NCI-H2171 treated with DMSO at 0.1 percent for 48 hours (cell line): ENCODE results near the gene DPY19L3.
A peak's percentile ranks its signal among the peaks of the same experiment; 100 is the strongest.
"Not testable (repeated sequence)": the region's sequence is repeated elsewhere in the genome, so short reads cannot be mapped to it uniquely, and the experiment has no call there.

Experiments
- DNase-seq: peaks from one replicate; lab custom pipeline; 2025; lab: John Stamatoyannopoulos, UW

Gene DPY19L3

DNA sequence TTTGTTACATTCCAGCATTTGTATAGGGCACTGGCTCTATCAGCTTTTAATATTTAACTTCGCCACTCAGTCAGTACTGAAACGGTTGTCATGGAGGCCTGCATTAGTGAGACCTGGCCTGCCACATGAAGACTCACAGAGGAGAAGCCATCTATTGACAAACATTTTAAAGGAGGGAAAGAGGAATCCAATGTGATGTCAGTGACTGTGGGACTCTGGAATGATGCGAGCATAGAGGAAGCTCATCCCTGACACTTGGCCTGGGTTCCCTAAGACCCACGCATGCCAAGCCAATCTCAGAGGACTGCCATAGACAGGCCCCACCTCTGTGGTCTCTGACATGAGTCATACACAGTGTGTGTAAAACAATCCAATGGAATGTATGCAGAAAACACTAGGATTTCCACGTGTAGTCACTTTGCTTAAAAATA, 7.9 kb upstream of the DPY19L3 start:
- DNase-seq = no peak

DNA sequence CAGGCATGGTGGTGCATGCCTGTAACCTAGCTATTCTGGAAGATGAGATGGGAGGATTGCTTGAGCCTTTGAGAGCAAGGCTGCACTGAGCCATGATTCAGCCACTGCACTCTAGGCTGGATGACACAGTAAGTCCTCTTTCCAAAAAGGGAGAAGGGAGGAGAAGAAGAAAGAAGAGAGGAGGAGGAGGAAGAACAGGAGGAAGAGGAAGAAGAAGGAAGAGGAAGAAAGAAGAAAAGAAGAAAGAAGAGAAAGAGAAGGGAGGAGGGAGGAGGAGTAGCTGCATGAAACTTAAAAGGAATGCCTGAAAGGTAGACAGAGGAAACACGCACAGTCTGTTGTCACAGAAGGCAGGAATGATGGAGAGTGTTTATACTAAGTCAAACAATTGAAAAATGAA, 3.6 kb upstream of the DPY19L3 start:
- no peak for DNase-seq

DNA sequence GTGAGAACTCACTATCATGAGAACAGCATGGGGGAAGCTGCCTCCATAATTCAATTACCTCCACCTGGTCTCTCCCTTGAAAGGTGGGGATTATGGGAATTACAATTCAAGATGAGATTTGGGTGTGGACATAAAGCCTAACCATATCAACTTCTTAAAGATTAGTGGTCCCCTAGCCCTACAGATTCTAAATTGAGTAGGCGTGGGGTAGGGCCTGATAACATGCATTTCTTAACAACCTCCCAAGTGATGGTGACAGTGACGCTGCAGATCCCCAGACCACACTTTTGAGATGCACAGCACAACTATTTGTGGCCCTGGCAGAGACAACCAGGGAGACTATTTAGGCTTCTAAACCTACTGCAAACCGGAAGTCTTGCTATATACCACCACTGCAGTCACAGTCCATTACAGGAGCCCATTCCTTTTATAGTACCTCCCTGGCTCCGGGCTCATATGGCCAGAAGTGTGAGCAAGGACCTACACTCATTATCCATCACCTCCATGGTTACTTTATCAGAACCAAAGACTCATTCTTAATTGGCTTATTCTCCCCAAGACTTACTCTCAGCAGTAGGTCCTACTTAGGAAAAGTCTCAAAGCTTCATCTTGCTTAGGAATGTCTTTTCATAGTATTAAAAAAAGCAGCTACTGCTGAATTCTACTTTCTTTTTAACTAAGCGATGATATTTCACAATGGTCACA, 2.1 kb upstream of the DPY19L3 start:
- no peak for DNase-seq

DNA sequence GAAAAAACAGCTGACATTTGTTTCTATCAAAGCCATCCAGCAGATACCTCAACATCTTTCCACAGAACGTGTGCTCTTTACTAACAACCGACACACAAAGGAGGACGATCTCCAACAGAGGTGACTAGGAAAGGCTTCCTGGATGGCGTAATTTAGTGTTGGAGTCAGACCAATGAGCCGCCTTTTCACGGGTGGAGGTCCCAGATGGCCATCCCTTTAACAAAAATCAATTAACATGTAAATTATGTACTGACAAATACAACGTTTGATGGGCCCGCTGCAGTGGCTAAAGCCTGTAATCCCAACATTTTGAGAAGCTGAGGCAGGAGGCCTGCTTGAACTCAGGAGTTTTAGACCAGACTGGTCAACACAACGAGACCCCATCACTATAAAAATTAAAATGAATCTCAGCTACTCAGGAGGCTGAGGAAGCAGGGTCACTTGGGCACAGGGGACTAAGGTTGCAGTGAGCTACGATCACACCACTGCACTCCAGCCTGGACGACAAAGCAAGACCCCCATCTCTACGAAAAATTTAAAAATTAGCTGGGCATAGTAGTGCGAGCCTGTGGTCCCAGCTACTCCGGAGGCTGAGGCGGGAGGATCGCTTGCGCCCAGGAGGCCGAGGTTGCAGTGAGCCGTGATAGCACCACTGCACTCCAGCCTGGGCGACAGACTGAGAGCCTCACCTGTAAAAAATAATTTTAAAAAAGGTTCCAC, 1.2 kb upstream of the DPY19L3 start:
- no peak for DNase-seq

DNA sequence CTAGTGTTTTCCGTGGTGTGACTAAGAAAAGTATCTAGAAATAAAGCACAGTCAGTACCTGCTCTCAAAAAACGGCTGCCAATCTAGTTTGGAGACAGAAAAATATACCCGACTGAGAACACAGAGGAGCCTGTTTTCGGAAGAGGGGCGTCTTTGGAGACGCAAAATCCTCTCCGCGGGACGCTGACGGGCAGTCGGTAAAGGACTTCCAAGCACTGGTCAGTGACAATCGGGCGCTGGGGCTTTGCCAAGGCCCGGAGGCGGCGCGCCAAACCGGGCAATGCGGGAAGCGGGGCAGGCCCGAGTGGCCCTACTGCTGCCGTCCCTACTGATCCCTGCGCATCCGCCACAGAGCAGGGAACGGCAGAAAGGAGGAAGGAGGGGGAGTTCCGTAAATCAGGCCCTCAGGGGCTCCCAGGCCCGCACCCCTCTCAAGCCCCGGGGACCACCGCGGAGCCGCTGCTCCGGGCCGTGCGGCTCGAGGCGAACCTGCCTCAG, 588 bp upstream of the DPY19L3 start:
- DNase-seq = peak; percentile 58

DNA sequence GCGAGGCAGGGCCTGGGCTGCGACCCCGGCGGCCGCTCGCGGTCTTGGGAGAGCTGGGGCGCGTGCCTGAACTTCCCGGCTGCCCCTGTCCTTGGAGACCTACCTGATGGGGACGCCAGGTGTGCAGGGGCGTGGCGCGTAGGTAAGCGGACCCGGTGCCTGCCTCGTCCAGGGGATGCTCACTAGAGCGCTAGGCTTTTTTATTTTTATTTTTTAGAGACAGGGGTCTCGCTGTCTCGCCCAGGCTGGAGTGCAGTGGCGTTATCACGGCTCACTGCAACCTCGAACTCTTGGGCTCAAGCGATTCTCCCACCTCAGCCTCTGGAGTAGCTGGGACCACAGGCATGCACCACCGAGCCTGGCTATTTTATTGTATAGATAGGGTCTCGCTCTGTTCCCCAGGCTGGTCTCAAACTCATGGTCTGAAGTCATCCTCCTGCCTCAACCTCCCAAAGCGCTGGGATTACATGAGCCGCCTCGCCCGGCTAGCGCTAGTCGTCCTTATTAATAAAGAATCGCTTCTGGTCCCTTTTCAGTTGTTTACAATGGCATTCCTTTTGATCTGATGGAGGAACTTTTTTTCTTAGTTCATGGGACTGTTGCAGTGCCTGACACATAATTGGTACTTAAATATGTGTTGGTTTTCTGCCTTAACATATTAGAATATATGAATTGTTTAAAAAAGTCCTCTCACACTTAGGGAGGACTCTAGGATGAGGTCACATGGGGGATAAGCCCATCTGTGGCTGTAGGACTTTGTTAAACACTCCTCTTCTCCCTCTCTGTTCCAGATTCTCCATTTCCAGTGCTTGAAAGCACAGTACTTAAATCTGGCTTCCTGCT, 812 bp downstream of the DPY19L3 start:
- DNase-seq = no peak

DNA sequence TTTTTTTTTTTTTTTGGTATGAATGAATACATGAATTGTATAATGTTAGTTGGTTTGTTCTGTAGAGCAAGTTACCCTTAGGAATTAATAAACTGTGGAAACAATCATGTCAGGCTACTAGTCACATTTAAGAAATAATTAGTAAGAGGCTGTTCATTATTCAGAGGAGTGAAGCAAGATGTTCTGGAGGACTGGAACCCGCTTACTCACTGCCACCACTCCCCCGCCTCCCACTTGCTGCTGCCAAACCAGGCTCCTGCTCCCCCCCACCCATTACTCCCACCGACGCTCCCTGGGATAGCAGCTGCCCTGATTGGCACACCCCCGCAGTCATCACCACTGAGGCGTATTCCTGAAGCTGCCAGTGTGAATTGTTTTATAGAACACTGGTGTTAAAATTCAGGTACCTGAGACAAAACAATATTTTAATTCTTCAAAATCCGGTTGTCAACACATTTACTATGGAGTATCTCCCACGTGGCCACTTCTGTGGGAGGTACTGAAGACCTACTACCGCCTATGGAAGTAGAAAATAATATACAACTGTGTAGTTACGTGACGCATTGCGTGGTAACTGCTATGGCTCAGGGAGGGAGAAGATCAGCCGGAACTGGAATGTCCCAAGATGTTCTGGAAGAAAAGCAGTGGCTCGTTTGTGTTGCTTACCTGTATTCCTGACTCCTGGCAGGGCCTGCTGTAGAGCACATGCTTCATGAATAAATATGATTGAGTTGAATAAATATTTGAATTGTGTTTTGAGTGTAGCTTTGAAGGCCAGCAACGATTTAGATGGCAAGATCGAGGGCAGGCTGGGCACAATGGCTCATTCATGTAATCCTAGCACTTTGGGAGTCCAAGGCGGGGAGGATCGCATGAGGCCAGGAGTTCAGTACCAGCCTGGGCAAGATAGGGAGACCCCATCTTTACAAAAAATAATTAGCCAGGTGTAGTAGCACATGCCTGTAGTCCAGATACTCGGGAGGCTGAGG, 1.7 kb downstream of the DPY19L3 start:
- DNase-seq = no peak

DNA sequence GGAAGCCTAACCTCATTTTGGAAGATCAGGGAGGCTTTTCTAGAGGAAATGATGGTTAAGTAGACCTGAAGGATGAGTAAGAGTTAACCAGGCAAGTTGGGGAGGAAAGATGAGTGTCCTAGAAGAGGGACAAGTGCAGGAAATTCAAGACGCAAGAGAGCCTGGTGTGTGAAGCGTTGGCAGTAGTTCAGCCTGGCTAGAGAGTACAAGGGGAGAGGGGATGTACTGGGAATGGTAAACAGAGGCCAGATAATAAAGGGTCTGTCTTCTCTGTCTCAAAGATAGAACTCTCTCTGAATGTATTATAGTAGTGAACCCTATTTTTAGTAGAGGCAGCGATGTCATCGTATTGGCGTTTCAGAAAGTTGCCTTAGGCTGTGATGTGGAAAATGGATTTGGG, 9.7 kb downstream of the DPY19L3 start:
- no peak for DNase-seq

DNA sequence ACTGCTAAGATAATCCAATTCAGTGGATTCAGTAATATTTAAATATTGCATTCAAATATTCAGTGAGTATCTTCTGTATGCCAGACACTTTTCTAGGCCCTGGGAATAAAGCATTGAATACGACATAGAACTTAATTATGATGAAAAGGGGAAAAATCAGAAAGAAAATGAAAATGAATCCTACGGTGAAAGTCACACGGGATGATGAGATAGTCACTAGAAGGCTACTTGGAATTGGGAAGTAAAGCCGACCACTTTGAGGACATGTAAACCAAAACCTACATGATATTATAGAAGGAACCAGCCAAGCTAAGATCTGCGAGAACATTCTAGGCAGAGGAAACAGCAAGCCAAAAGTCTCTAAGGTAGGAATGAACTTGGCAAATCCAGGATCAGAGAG, 10.1 kb downstream of the DPY19L3 start:
- DNase-seq = no peak

DNA sequence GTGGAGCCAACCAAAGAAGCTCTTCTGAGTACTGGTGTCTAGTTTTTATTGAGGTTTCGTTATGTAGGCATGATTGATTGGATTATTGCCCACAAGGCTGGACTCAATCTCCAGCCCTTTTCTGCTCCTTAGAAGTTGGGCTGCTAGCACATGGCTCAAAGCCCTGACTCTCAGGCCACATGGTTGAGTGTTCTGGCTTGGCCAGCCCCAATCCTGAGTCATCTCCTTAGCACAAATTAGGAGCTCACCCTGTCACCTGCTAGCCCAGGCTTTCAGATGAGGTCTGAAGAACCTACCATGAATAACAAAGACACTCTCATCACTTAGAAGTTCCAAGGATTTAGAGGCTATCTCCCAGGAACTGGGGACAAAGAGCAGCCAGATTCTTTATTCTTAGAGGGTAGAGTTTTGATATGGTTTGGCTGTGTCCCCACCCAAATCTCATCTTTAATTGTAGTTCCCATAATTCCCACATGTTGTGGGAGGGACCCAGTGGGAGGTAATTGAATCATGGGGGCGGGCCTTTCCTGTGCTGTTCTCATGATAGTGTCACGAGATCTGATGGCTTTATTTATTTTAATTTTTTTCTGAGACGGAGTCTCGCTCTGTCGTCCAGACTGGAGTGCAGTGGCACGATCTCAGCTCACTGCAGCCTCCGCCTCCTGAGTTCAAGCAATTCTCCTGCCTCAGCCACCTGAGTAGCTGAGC, 11.3 kb downstream of the DPY19L3 start:
- DNase-seq = no peak

DNA sequence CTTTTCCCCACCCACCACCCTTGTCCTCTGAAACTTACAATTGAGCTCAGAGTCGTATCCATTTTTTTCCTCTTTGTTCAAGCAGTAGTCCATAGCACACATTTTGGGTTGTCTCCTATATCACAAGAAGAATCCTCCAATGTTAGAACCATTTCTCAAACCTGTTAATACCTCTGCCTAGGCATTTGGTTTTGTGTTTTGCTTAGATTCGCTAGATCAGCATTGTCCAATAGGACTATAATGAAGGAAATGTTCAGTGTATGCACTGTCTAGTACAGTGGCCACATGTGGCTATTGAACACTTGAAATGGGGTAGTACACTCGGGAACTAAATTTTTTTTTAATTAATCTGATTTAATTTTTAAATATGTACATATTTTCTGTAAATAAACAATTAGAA, 12.6 kb downstream of the DPY19L3 start:
- DNase-seq = no peak

DNA sequence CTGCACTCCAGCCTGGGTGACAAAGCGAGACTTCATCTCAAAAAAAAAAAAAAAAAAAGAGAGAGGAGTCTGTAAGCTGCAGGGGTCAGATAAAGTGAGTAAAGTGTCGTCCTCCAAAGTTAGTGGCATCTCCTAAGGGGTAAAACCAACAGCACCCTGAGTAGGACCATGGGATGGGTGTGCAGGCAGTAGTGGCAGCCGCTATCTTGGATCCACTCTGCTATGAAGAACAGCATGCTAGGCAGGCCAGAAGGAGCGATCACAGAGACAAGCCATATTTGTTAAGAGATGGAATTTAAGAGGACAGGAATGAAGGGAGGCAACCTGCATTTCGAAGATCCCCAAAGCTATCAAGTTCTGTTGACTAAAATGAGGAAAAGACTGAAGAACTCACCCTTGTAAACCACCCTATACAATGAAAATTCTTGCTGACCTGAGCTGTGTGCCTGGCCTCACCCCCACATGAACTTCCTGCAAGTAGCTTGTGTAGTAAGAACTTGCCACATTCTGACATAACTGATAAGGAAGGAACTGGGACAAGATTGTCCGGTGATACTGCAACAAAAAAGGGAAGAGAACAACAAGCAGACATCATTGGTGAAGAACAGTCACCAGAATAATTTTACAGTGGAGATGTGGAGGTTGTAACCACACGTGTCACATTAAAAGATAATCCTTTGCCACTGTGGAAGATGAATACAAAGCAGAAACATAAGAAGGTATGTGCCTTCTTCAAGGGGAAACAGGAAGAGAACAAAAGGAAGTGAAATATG, 16.2 kb downstream of the DPY19L3 start:
- DNase-seq = no peak

DNA sequence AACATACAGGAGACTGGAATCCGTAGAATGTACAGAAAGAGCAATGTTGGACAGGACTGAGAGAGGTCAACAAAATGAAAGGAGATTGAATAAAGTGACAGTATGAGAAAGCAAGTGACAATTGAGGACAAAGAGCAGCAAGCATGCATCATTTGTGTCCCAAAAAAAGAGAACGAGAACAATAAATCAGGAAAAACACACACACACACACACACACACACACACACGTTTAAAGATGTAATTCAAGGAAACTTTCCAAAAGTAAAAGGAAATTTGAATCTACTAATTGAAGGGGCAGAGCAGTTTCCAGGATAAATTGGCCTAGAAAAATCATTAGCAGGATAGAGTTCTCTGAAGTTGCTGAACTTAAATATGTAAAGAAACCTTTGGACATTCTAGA, 16.9 kb downstream of the DPY19L3 start:
- DNase-seq = no peak

DNA sequence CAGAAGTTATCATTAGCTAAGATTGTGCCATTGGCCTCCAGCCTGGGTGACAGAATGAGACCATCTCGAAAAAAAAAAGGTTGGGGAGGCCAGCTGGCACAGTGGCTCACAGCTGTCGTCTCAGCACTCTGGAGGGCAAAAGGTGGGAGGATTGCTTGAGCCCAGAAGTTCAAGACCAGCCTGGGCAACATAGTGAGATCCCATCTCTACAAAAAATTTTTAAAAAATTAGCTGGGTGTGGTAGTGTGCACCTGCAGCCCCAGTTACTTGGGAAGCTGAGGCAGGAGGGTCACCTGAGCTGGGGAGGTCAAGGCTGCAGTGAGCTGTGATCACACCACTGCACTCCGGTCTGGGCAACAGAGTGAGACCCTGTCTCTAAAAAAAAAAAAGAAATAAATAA, 18.4 kb downstream of the DPY19L3 start:
- peak; percentile 45 for DNase-seq

DNA sequence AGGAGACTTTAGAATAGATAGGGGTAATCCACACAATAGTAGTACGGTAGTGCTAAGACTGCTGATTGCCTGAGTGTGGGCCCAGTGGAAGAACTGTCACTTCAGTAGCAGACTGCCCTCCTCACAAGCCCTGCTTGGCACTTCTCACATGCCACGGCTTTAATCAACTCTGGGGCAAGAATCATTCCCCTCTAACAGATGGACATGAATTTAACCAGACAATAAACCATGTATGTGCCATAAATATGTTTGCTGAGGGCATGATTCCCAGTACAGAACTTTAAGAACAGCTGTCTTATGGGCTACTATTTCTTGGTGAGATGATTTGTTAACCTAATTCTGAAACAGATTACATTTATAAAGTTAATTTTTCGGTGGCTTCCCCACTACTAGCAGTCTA, 22.0 kb downstream of the DPY19L3 start:
- peak; percentile 49 for DNase-seq

DNA sequence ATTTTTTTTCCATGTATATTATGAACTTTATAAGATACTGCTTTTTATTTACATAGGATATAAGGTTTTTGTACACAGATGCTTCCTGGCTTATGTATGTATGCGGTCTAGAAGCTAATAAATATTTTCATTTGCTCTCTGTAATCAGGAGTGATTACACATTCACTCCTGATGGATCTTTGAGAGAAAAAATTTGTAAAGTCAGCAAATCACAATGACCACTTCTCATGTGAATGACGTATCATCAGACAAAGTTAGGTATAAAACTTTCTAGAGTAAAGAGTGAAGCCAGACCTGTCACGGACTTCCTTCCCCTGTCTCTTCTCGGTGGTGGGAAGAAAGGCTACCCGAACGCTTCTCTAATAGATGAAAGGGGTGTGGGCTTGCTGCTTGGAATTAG, 31.1 kb downstream of the DPY19L3 start:
- DNase-seq = no peak

DNA sequence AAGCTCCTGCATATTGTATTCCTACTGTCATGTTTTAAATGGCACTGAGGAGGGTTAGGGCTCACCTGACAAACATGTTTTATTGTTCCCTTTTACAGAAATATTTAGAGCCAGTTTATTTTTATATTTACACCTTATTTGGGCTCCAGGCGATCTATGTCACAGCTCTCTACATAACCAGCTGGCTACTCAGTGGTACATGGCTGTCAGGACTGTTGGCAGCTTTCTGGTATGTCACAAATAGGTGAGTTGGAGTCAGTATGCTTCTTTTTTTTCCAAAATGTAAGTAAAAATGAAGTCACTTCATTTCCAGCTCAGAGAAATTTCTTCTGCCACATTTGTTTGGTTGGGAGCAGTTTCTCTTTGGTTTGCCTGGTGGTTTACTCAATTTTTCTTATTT, 31.5 kb downstream of the DPY19L3 start:
- no peak for DNase-seq

DNA sequence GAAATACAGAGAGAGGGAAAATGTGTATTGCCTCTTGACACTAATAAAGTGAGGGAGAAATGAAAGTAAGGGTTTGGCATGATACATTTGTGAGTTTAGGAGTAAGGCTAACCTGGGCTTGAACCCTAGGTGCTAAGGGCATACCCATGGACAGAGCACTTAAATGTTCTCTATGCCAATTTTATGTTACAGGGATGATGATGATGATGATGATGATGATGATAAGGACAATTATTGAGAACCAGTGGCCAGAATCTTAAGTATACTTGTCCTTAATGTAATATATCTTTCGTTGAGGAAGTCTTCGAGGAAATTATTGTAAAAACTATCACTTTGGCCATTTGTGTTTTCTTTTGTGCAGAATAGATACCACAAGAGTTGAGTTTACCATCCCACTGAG, 33.2 kb downstream of the DPY19L3 start:
- no peak for DNase-seq

DNA sequence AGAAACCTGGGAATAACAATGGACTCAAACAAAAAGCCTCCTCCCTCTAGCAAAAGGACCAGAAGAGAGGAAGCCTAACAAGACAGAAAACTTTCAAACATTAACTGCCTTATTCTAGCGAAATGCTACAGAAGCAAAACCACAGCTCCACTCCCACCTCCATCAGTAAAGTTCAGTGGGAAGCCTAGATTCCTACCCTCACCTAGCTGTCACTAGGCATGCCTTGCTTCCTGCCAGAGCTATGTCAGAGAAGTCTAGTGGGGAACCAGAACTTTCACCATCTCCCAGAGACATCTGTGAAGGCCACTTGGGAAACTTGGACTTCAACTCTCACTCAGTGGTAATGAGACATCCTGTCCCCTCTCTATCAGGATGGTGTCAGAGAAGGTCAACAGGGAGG, 37.1 kb downstream of the DPY19L3 start:
- DNase-seq = no peak

DNA sequence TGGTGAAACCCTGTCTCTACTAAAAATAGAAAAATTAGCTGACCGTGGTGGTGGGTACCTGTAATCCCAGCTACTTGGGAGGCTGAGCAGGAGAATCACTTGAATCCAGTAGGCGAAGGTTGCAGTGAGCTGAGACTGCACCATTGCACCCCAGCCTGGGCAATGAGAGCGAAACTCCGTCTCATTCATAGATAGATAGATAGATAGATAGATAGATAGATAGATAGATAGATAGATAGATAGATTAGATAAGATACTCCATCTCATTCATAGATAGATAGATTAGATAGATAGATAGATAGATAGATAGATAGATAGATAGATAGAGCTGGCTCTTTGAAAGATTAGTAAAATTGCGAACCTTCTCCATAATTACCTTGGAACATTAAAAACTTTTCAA, 42.0 kb downstream of the DPY19L3 start:
- DNase-seq = not testable (repeated sequence)
